Panc1 (cell line): Measurements from ENCODE around the gene TPGS1. TPM values are rescaled to one million over a fixed set of nuclear protein-coding genes. Genes with fewer than 3 reads are reported as not detected.

ENCODE experiments used
- ATAC-seq: fragments of 200-7000 bp; cut with Tn5 transposase; 2 replicates; pipeline ENCODE4 v1.9.1; 2020; ENCODE audit warnings: mild to moderate bottlenecking, moderate library complexity
- BruUV-seq: library from RNA; stranded (reverse); fragments of 400-500 nt; replicated peaks from 2 replicates; lab custom pipeline; 2021; lab: Mats Ljungman, UMichigan
- CTCF ChIA-PET: fragments of 300-600 bp; sonication (Branson Sonifier 250); formaldehyde crosslinking; loops from one replicate; lab custom pipeline; 2022; ENCODE audit warnings: antibody characterized with exemption; lab: Charles Lee
- POLR2A ChIA-PET: fragments of 300-600 bp; sonication (Branson Sonifier 250); formaldehyde crosslinking; loops from one replicate; lab custom pipeline; 2022; ENCODE audit warnings: antibody characterized with exemption; lab: Charles Lee
- DNase-seq: peaks from one replicate; pipeline ENCODE4 v3.0.0-alpha.2; 2010; ENCODE audit warnings: low read depth, low spot score
- H3K27ac ChIP-seq: 2 replicates; pipeline ENCODE4 v1.5.1; 2011; ENCODE audit warnings: mild to moderate bottlenecking, low read length, inconsistent platforms
- H3K27me3 ChIP-seq: fragments of 200-500 bp; sonication (Bioruptor generic); 2 replicates; pipeline ENCODE4 v1.6.0; 2014; ENCODE audit warnings: low read length, inconsistent platforms; ENCODE audit not compliant: control insufficient read depth, insufficient read depth
- H3K36me3 ChIP-seq: fragments of 200-500 bp; sonication (Bioruptor generic); 2 replicates; pipeline ENCODE4 v1.5.1; 2014; ENCODE audit warnings: inconsistent platforms, mild to moderate bottlenecking, low read length, moderate library complexity; ENCODE audit not compliant: control insufficient read depth, insufficient read depth
- H3K4me1 ChIP-seq: 2 replicates; pipeline ENCODE4 v1.5.1; 2011; ENCODE audit warnings: inconsistent platforms, mild to moderate bottlenecking, low read length, moderate library complexity; ENCODE audit not compliant: control insufficient read depth, insufficient read depth
- H3K4me3 ChIP-seq, 2 experiments: 2 replicates each; pipeline ENCODE4 v1.5.1; 2011 to 2012; ENCODE audit warnings: low read depth in 2 of 2, low read length in 2 of 2, mild to moderate bottlenecking in 2 of 2, inconsistent platforms in 1 of 2, moderate library complexity in 1 of 2
- H3K9me3 ChIP-seq: fragments of 200-500 bp; sonication (Bioruptor generic); 2 replicates; pipeline ENCODE4 v1.5.1; 2014; ENCODE audit warnings: low read depth, mild to moderate bottlenecking, inconsistent platforms, low read length, moderate library complexity; ENCODE audit not compliant: control insufficient read depth, insufficient read depth
- CTCF ChIP-seq: fragments of 450-650 bp; IDR thresholded peaks from 2 replicates; pipeline ENCODE4 v1.5.1; 2017; ENCODE audit warnings: mild to moderate bottlenecking
- POLR2AphosphoS5 ChIP-seq: IDR thresholded peaks from 2 replicates; pipeline ENCODE4 v1.6.1; 2012; ENCODE audit warnings: mild to moderate bottlenecking, low read depth, low read length, moderate library complexity
- REST ChIP-seq, 2 experiments: IDR thresholded peaks; 2 replicates each; pipeline ENCODE4 v1.6.1; 2011 to 2012; ENCODE audit warnings: low read depth in 2 of 2, control low read depth in 1 of 2, low read length in 1 of 2, mild to moderate bottlenecking in 1 of 2, moderate library complexity in 1 of 2; ENCODE audit not compliant: insufficient read depth in 1 of 2
- SIN3A ChIP-seq: IDR thresholded peaks from 2 replicates; pipeline ENCODE4 v1.6.1; 2012; ENCODE audit warnings: low read depth, mild to moderate bottlenecking, low read length, moderate library complexity, borderline replicate concordance; ENCODE audit not compliant: insufficient read depth
- TCF7L2 ChIP-seq: IDR thresholded peaks from 2 replicates; pipeline ENCODE4 v1.6.1; 2011; ENCODE audit warnings: mild to moderate bottlenecking, low read depth, low read length, inconsistent platforms
- in situ Hi-C: cut with HindIII; loops from 2 replicates; pipeline ENCODE4 v1.10.0; 2016; ENCODE audit warnings: low sequenced_read_pairs, low pct_unique_long_range_greater_than_20kb
- intact Hi-C: fragments of 100-400 bp; cut with micrococcal nuclease; formaldehyde crosslinking; loops from one replicate; pipeline ENCODE4 v1.10.0; 2022; ENCODE audit not compliant: unreplicated experiment
- total RNA-seq: library from RNA; stranded (reverse); gene quantifications from one replicate; pipeline ENCODE4 v1.2.1, GENCODE V29; 2021; ENCODE audit not compliant: unreplicated experiment

Gene TPGS1
- total RNA-seq, 1 experiment from 2014 or later: 17.6 TPM

- in situ Hi-C loops: no loop called here
- ATAC-seq: peak; percentile 84
- POLR2A ChIA-PET: interaction anchor here (0.6 kb wide), 1 partner anchor 78 kb away, joined by 4 read pairs; no protein-coding TSS in a partner anchor
- no peak for DNase-seq
- Histone ChIP-seq H3K4me3 (peak overlapping the region; percentile 58 to 74), H3K9me3 (no peaks in the 10 kb centered on the region), H3K36me3 (peaks cover 4% of the 10 kb centered on the region; the same call in 1 of the 2 replicates), H3K4me1 (peaks cover 15% of the 10 kb centered on the region), H3K27me3 (no peaks in the 10 kb centered on the region), H3K27ac (peak overlapping the region; percentile 71)
- TF ChIP-seq CTCF (no peak), SIN3A (no peak), POLR2AphosphoS5 (no peak), REST (IDR thresholded peaks at IDR 0.05; ENCODE audit: insufficient read depth in 1 of 2, low read depth in 2 of 2, low read length in 1 of 2) (no peak), TCF7L2 (no peak)
- no TSS peak for BruUV-seq
- intact Hi-C loops: no loop called here
- CTCF ChIA-PET: interaction anchor here (1.2 kb wide), 1 partner anchor 24 kb away, joined by 3 read pairs; no protein-coding TSS in a partner anchor
These were observed 23.9 kb downstream of the TPGS1 start for GRCh38 chr19:531009-531752.

GRCh38 chr19:531753-532560 lies 24.7 kb downstream of the TPGS1 start, which contains the start of gene CDC34:
CDC34 (plus strand) TSS chr19:531760; CDS start chr19:531932, 172 bp downstream.
- DNase-seq: no peak
- Histone ChIP-seq H3K4me1 (peaks cover 15% of the 10 kb centered on the region), H3K27me3 (no peaks in the 10 kb centered on the region), H3K36me3 (peaks cover 4% of the 10 kb centered on the region; the same call in 1 of the 2 replicates), H3K9me3 (no peaks in the 10 kb centered on the region), H3K4me3 (peak within 1 kb of the TSS; percentile 74), H3K27ac (peak within 1 kb of the TSS; percentile 71)
- ChIA-PET POLR2A (no interaction called here), CTCF (interaction anchor here (0.6 to 0.7 kb wide), 3 partner anchors 22 to 119 kb away, joined by 3 to 4 read pairs (median 4); no protein-coding TSS in a partner anchor)
- peak; percentile 24; the same call in 1 of the 2 replicates for ATAC-seq
- intact Hi-C loops: no loop called here
- no TSS peak for BruUV-seq
- in situ Hi-C loops: no loop called here
- TF ChIP-seq SIN3A: no peak
- TF ChIP-seq REST (IDR thresholded peaks at IDR 0.05; ENCODE audit: insufficient read depth in 1 of 2, low read depth in 2 of 2, low read length in 1 of 2): no peak
- no peak for TF ChIP-seq POLR2AphosphoS5
- TF ChIP-seq TCF7L2: no peak
- TF ChIP-seq CTCF: no peak
